ENCODE measurements around the gene RTL5. TPM values are rescaled to one million over a fixed set of nuclear protein-coding genes. Genes with fewer than 3 reads are reported as not detected.

RTL5 gene
- total and polyA plus RNA-seq, 5 experiments from 2014 or later: 0.30 to 0.36 TPM; not detected in 3

DNA sequence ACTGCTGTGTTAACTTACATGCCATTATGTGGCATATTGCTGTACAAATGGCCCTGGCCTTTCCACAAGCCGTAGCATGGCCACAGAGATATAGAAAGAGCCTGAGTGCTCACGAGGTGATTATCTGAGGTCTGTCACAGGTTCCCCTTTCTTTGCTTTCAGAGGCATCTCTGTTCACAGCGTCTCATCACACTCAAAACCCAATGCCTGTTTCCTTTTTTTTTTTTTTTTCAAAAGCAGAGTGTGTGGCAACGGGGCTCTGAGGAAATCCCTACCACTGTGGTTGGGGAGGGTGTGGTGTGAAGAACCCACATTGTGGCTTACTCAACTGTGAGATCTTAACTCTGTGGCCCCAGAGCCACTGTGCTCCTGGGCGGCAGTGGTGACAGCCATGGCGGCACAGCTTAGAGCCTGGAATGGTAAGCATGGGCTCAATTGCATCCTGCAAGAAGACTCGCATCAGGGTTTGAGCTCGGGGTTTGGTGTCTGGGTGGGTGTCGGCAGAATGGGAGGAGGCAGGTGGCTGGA is 30.8 kb downstream of the RTL5 start:
- POLR2A ChIA-PET: interaction anchor here (0.6 to 0.7 kb wide), 2 partner anchors 20 to 855 kb away, joined by 4 read pairs; no protein-coding TSS in a partner anchor

GRCh38 chrX:72100051-72100755 is 31.5 kb downstream of the RTL5 start:
- H3K4me1 Mint-ChIP-seq: peaks cover 11 to 69% (median 35%) of the 10 kb centered on the region in 4 donors
- H3K27me3 Mint-ChIP-seq: peaks cover 8 to 59% (median 13%) of the 10 kb centered on the region in 5 donors
- POLR2A ChIA-PET: no interaction called here
- peak overlapping the region in 9 of 10 donors; percentile 51 to 82 (median 62) for H3K4me3 Mint-ChIP-seq
- DNase-seq (no peak), ATAC-seq (no peak)
- H3K36me3 Mint-ChIP-seq: no peaks in the 10 kb centered on the region
- H3K27ac Mint-ChIP-seq: peak overlapping the region in 6 of 10 donors; percentile 29 to 90 (median 72)
- H3K9me3 Mint-ChIP-seq: no peaks in the 10 kb centered on the region

More for the DNA sequence above, 30.8 kb downstream of the RTL5 start:
- Mint-ChIP-seq H3K27me3 (peaks cover 8 to 52% (median 13%) of the 10 kb centered on the region in 5 donors), H3K4me3 (peak overlapping the region; percentile 51 to 82 (median 63)), H3K4me1 (peaks cover 11 to 71% (median 42%) of the 10 kb centered on the region in 4 donors), H3K9me3 (no peaks in the 10 kb centered on the region), H3K27ac (peak overlapping the region in 7 of 10 donors; percentile 29 to 90 (median 79)), H3K36me3 (no peaks in the 10 kb centered on the region)
- peak; percentile 83 to 89 for ATAC-seq
- DNase-seq: peak; percentile 32 to 85 (median 70)

DNA sequence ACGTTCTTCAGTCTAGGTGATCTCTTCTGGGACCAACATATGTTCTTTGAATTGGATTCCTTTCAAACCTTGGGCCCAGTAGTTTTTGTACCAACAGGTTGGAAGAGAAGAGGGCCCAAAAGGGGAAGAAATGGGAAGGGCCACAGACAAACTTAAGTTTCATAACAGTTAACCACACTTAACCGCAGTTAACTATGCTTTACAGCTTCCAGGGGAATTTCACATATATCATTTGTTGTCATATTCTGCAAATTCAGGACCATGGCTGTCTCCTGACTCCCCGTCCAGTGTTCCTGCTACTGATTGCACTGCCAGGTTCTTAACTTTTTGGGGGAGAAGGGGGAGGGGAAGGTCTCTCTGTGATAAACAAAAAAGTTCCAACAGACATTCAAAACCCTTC is 34.6 kb downstream of the RTL5 start:
- POLR2A ChIA-PET: interaction anchor here (0.5 kb wide), 1 partner anchor 562 kb away, joined by 6 read pairs; no protein-coding TSS in a partner anchor
- ATAC-seq (no peak), DNase-seq (no peak)
- Mint-ChIP-seq H3K27me3 (peaks cover 3 to 40% (median 10%) of the 10 kb centered on the region in 5 donors), H3K36me3 (no peaks in the 10 kb centered on the region), H3K9me3 (no peaks in the 10 kb centered on the region), H3K4me3 (peak overlapping the region in 1 of 10 donors; percentile 37), H3K4me1 (peaks cover 9 to 55% (median 23%) of the 10 kb centered on the region in 4 donors), H3K27ac (no peak overlapping the region)

GRCh38 chrX:72095370-72095769 is 36.3 kb downstream of the RTL5 start:
- Mint-ChIP-seq H3K9me3 (no peaks in the 10 kb centered on the region), H3K4me1 (peaks cover 2 to 38% (median 6%) of the 10 kb centered on the region in 4 donors), H3K27me3 (peaks cover 3 to 37% (median 10%) of the 10 kb centered on the region in 5 donors), H3K36me3 (no peaks in the 10 kb centered on the region), H3K27ac (peak overlapping the region in 4 of 10 donors; percentile 6 to 76 (median 34)), H3K4me3 (peak overlapping the region in 1 of 10 donors; percentile 49)
- DNase-seq: no peak
- ATAC-seq: no peak
- POLR2A ChIA-PET: no interaction called here

- H3K36me3 Mint-ChIP-seq: no peaks in the 10 kb centered on the region
- H3K27ac Mint-ChIP-seq: peak overlapping the region in 5 of 10 donors; percentile 7 to 76 (median 58)
- peak; percentile 70 to 77 for ATAC-seq
- peaks cover under 1 to 33% (median 3%) of the 10 kb centered on the region in 4 donors for H3K4me1 Mint-ChIP-seq
- peaks cover 3 to 37% (median 10%) of the 10 kb centered on the region in 5 donors for H3K27me3 Mint-ChIP-seq
- DNase-seq: peak in 8 of 10 donors; percentile 17 to 70 (median 38)
- H3K4me3 Mint-ChIP-seq: peak overlapping the region in 2 of 10 donors; percentile 31 to 50
- no peaks in the 10 kb centered on the region for H3K9me3 Mint-ChIP-seq
- POLR2A ChIA-PET: interaction anchor here (0.9 kb wide), 1 partner anchor 32 kb away, joined by 4 read pairs; no protein-coding TSS in a partner anchor
Observed at GRCh38 chrX:72094894-72095293, 36.8 kb downstream of the RTL5 start.

- H3K9me3 Mint-ChIP-seq: no peaks in the 10 kb centered on the region
- no peaks in the 10 kb centered on the region for H3K36me3 Mint-ChIP-seq
- peaks cover 0 to 2% (median 0%) of the 10 kb centered on the region in 4 donors for H3K4me1 Mint-ChIP-seq
- H3K27ac Mint-ChIP-seq: no peak overlapping the region
- no peak for ATAC-seq
- no peak overlapping the region for H3K4me3 Mint-ChIP-seq
- no peak for DNase-seq
- H3K27me3 Mint-ChIP-seq: peaks cover 0 to 14% (median 2%) of the 10 kb centered on the region in 5 donors
- POLR2A ChIA-PET: no interaction called here
Observed at GRCh38 chrX:72089254-72089653, 42.5 kb downstream of the RTL5 start.

DNA sequence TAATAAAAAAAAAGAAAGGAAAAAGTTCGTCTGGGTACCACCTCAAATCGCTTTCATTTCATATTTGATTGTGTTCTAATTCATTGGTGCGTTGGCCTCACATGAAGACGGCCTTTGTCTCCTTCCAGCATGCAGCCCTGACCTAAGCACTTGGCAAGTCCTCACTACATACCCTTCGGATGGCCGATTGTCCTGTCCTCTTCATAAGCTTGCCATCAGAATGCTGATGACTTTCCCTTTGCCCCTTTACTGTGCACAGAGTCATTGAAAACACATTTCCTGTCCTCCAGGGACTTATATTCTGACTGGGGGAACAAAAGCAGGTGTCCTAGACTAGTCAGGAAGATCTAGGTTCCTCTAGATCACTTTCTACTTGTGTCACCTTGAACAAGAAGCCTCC is 43.0 kb downstream of the RTL5 start:
- Mint-ChIP-seq H3K4me3 (no peak overlapping the region), H3K36me3 (no peaks in the 10 kb centered on the region), H3K27me3 (peaks cover 0 to 14% (median 5%) of the 10 kb centered on the region in 5 donors), H3K4me1 (peaks cover 0 to 2% (median 0%) of the 10 kb centered on the region in 4 donors), H3K9me3 (no peaks in the 10 kb centered on the region), H3K27ac (no peak overlapping the region)
- POLR2A ChIA-PET: no interaction called here
- DNase-seq (no peak), ATAC-seq (no peak)

GRCh38 chrX:72086995-72087394 is 44.7 kb downstream of the RTL5 start:
- peaks cover 0 to 2% (median 0%) of the 10 kb centered on the region in 4 donors for H3K4me1 Mint-ChIP-seq
- no peak for ATAC-seq
- H3K27me3 Mint-ChIP-seq: peaks cover 0 to 14% (median 5%) of the 10 kb centered on the region in 5 donors
- POLR2A ChIA-PET: no interaction called here
- no peaks in the 10 kb centered on the region for H3K36me3 Mint-ChIP-seq
- no peaks in the 10 kb centered on the region for H3K9me3 Mint-ChIP-seq
- no peak overlapping the region for H3K27ac Mint-ChIP-seq
- DNase-seq: no peak
- no peak overlapping the region for H3K4me3 Mint-ChIP-seq

DNA sequence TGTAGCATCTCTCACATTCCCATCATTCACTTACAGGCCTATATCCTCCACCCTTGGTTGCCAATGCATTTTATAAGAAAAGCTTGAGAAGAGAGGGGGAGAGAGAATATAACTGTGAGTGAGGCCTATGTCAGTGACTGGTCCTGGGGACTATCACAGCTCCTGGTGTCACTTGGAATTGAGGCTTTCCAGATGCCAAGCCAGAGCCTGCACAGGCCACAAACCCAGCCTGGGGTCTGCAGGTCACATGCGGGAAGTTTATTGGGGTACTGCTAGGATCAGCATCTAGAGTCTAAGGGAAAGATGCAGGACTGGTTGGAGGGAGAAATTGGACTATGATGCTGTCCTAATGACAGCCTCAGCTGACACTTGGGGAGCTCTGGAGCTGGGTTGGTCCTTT is 47.6 kb downstream of the RTL5 start:
- ATAC-seq (no peak), DNase-seq (no peak)
- Mint-ChIP-seq H3K9me3 (no peaks in the 10 kb centered on the region), H3K4me3 (no peak overlapping the region), H3K27ac (no peak overlapping the region), H3K27me3 (peaks cover 1 to 9% (median 3%) of the 10 kb centered on the region in 5 donors), H3K36me3 (no peaks in the 10 kb centered on the region), H3K4me1 (peaks cover 0 to 4% (median 2%) of the 10 kb centered on the region in 4 donors)
- POLR2A ChIA-PET: no interaction called here

DNA sequence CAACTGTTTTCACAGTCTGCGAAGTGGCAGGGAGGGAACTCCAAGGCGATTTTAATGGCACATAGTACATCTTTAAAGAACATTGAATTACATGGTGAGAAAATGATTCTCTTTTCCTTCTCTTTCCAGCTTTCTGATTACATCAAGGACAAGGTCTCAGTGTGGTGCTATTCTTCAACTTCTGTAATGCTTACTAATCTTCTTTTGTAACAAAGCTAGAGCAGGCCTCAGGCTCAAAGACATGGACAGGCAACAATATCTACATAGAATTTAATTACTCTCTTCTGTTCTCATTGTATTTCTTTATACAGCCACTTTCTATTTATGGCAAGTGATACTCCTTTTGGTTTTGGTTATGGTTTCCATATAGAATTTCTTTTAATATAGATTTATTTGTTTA is 48.4 kb downstream of the RTL5 start:
- no peak overlapping the region for H3K27ac Mint-ChIP-seq
- H3K27me3 Mint-ChIP-seq: peaks cover 1 to 9% (median 9%) of the 10 kb centered on the region in 5 donors
- H3K9me3 Mint-ChIP-seq: no peaks in the 10 kb centered on the region
- H3K4me3 Mint-ChIP-seq: no peak overlapping the region
- POLR2A ChIA-PET: no interaction called here
- no peak for DNase-seq
- H3K36me3 Mint-ChIP-seq: no peaks in the 10 kb centered on the region
- ATAC-seq: no peak
- peaks cover 2 to 10% (median 6%) of the 10 kb centered on the region in 4 donors for H3K4me1 Mint-ChIP-seq

GRCh38 chrX:72081605-72082320 is 50.0 kb downstream of the RTL5 start:
- H3K27me3 Mint-ChIP-seq: peaks cover 0 to 10% (median 3%) of the 10 kb centered on the region in 5 donors
- no peak overlapping the region for H3K27ac Mint-ChIP-seq
- DNase-seq: no peak
- ATAC-seq: no peak
- H3K36me3 Mint-ChIP-seq: no peaks in the 10 kb centered on the region
- H3K9me3 Mint-ChIP-seq: no peaks in the 10 kb centered on the region
- no peak overlapping the region for H3K4me3 Mint-ChIP-seq
- H3K4me1 Mint-ChIP-seq: peaks cover 3 to 17% (median 10%) of the 10 kb centered on the region in 4 donors
- POLR2A ChIA-PET: no interaction called here

GRCh38 chrX:72080800-72081199 is 50.9 kb downstream of the RTL5 start:
- no peak for DNase-seq
- no peak overlapping the region for H3K4me3 Mint-ChIP-seq
- peaks cover 0 to 10% (median 1%) of the 10 kb centered on the region in 5 donors for H3K27me3 Mint-ChIP-seq
- ATAC-seq: no peak
- no peak overlapping the region for H3K27ac Mint-ChIP-seq
- peaks cover 3 to 17% (median 10%) of the 10 kb centered on the region in 4 donors for H3K4me1 Mint-ChIP-seq
- POLR2A ChIA-PET: no interaction called here
- no peaks in the 10 kb centered on the region for H3K9me3 Mint-ChIP-seq
- H3K36me3 Mint-ChIP-seq: no peaks in the 10 kb centered on the region
